ENCODE results near the gene KIAA1958.

GRCh38 chr9:112553256-112553826 is 66.7 kb downstream of the KIAA1958 start:
- no peak for TF ChIP-seq CTCF (conservative IDR thresholded peaks at IDR 0.05)
- TF ChIP-seq ZFX (IDR thresholded peaks at IDR 0.05): no peak

Measured in C4-2B (cell line).